Hematopoietic multipotent progenitor cell treated with erythropoietin and hydrocortisone succinate and interleukin-3 and kit ligand, for 4 days (in vitro differentiated cells): ENCODE measurements around the gene GAS2L1.
"Not testable (repeated sequence)": the region's sequence is repeated elsewhere in the genome, so short reads cannot be mapped to it uniquely, and the experiment has no call there.

Source experiments
- DNase-seq: peaks from one replicate; pipeline ENCODE4 v3.0.0-alpha.2; 2015

Gene GAS2L1

GRCh38 chr22:29344137-29344536, 37.7 kb downstream of the GAS2L1 start:
- no peak for DNase-seq

- DNase-seq: not testable (repeated sequence)
Observed at GRCh38 chr22:29344889-29345288, 38.4 kb downstream of the GAS2L1 start.

GRCh38 chr22:29345932-29346331, 39.5 kb downstream of the GAS2L1 start:
- no peak for DNase-seq

- DNase-seq: no peak
Observed at GRCh38 chr22:29346659-29347058, 40.2 kb downstream of the GAS2L1 start.

GRCh38 chr22:29348041-29348440, 41.6 kb downstream of the GAS2L1 start:
- no peak for DNase-seq

- DNase-seq: no peak
Observed at GRCh38 chr22:29348956-29349355, 42.5 kb downstream of the GAS2L1 start.

GRCh38 chr22:29351042-29351441, 44.6 kb downstream of the GAS2L1 start:
- no peak for DNase-seq

- DNase-seq: no peak
Observed at GRCh38 chr22:29351891-29352290, 45.4 kb downstream of the GAS2L1 start.

- no peak for DNase-seq
Observed at GRCh38 chr22:29352778-29353177, 46.3 kb downstream of the GAS2L1 start.

- DNase-seq: no peak
Observed at GRCh38 chr22:29353286-29353685, 46.8 kb downstream of the GAS2L1 start.

GRCh38 chr22:29353860-29354259, 47.4 kb downstream of the GAS2L1 start:
- no peak for DNase-seq

GRCh38 chr22:29357193-29357890, 50.9 kb downstream of the GAS2L1 start:
- not testable (repeated sequence) for DNase-seq

GRCh38 chr22:29359469-29359868, 53.0 kb downstream of the GAS2L1 start:
- DNase-seq: peak; percentile 74
